Stimulated activated naive CD8-positive, alpha-beta T cell treated with anti-CD3 and anti-CD28 coated beads, Interleukin-15, Interleukin-2, amounts not matched to agents 100 U/mL and 50 U/mL, for 24 hours (primary cell): ENCODE measurements around the gene RXFP3.

Experiments
- ATAC-seq: fragments of 150-1000 bp; cut with Tn5 transposase; one replicate; pipeline ENCODE4 v1.10.0; 2021
- DNase-seq: peaks from one replicate; pipeline ENCODE4 v3.0.0; 2021

The RXFP3 gene

DNA sequence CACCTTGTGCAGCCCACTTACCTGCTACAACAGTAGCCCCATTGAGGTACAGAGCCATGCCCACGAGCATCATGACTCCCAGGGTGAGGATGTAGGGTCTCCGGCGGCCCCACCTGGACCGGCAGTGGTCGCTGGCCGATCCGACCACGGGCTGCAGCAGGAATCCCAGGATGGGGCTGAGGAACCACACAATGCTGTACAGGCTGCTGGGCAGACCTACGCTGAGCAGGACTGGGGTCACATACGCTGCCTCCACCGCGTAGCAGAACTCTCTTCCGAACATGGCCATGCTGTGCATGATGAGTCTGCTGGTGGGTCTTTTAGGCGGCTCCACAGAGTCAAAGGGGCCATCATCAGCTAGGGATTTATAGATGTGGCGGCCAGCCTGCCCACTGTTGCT, 48.0 kb downstream of the RXFP3 start:
- ATAC-seq (no peak), DNase-seq (no peak)

GRCh38 chr5:33984671-33985124, 48.5 kb downstream of the RXFP3 start, which contains the start of gene SLC45A2:
Gene SLC45A2, minus strand, starts transcription at chr5:33984693. Its CDS starts 110 bp downstream, at chr5:33984583.
- no peak for ATAC-seq
- no peak for DNase-seq

DNA sequence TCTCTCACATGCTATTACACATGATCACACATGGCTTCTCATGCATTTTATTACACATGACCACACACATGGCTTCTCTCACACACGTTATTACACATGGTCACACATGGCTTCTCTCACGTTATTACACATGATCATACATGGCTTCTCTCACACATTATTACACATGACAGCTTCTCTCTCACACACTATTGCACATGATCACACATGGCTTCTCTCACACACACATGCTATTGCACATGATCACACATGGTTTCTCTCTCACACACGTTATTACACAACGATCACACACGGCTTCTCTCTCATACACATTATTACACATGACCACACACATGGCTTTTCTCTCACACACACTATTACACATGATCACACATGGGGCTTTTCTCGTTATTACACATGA, 49.3 kb downstream of the RXFP3 start:
- DNase-seq (no peak), ATAC-seq (no peak)
